GM12865 (cell line): ENCODE data around the gene GGA2.
"Not testable (repeated sequence)": the region's sequence is repeated elsewhere in the genome, so short reads cannot be mapped to it uniquely, and the experiment has no call there.

Source experiments
- DNase-seq: peaks from one replicate; pipeline ENCODE4 v3.0.0; 2010; ENCODE audit warnings: low read depth
- H3K4me3 ChIP-seq: 2 replicates; pipeline ENCODE4 v1.5.1; 2011; ENCODE audit warnings: mild to moderate bottlenecking, low read depth, low read length, control low read depth
- TF ChIP-seq, protein P1 (sequence below): IDR thresholded peaks from 2 replicates; pipeline ENCODE4 v1.5.1; 2011; ENCODE audit warnings: low read length, control low read depth, low read depth, inconsistent platforms; ENCODE audit not compliant: insufficient read depth; ENCODE audit errors: missing control alignments

The GGA2 gene

DNA sequence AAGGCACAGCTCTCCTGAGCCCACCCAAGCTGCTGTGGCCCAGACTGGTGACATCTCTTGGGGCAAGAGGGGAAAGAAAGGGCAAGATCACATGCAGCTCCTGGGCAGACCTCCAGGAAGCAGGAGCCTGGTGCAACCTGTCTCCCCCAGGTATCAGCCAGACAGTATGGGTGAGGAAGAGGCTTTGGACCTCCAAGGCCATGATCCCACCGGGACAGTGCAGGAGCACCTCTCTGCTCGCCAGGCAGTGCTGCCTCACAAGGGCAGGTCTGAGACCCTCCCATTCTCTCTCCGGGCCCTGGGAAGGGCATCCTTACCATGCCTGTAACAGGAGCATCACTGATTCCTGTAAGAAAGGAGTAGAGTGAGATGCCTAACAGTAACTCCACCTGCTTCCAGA lies 31.7 kb downstream of the GGA2 start:
- TF ChIP-seq, protein P1, sequence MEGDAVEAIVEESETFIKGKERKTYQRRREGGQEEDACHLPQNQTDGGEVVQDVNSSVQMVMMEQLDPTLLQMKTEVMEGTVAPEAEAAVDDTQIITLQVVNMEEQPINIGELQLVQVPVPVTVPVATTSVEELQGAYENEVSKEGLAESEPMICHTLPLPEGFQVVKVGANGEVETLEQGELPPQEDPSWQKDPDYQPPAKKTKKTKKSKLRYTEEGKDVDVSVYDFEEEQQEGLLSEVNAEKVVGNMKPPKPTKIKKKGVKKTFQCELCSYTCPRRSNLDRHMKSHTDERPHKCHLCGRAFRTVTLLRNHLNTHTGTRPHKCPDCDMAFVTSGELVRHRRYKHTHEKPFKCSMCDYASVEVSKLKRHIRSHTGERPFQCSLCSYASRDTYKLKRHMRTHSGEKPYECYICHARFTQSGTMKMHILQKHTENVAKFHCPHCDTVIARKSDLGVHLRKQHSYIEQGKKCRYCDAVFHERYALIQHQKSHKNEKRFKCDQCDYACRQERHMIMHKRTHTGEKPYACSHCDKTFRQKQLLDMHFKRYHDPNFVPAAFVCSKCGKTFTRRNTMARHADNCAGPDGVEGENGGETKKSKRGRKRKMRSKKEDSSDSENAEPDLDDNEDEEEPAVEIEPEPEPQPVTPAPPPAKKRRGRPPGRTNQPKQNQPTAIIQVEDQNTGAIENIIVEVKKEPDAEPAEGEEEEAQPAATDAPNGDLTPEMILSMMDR: no peak
- DNase-seq: no peak
- H3K4me3 ChIP-seq: no peak overlapping the region

DNA sequence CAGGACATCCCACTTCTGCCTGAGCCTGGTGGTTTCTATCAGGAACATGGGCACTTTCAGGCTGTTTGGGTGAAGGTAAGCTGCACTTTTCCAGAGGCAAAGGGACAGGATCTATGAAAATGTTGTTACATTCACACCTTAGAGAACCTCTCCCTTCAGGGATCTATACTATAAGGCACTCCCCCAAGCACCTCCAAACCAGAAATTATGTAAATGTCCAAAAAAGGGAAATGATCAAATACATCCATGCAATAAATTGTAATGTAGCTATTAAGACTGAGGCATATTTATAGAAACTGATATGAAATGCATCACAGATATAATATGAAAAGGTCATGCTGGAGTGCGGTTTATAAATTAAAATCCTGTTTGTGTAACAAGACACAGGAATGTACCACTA lies 34.0 kb downstream of the GGA2 start:
- TF ChIP-seq, protein P1: no peak
- H3K4me3 ChIP-seq: no peak overlapping the region
- no peak for DNase-seq

DNA sequence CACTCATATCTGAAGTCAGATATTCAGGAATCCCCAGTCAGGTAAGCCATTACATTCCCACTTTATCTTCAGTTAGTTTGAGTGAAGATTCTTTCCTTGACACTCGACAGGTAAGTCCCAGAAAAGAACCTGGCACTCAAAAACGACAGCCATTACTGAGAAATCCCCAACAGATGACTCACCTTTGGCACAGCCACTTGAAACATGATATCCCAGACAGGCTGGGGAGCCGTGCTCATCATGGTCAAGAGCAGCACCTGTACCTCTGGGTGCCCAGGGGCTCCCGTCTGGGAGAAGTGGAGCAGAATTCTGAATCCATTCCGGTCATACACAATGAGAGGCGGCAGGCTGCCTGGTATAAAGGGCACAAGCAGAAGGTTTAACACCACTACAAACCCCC lies 40.5 kb downstream of the GGA2 start:
- DNase-seq: no peak
- TF ChIP-seq, protein P1: no peak
- H3K4me3 ChIP-seq: no peak overlapping the region

DNA sequence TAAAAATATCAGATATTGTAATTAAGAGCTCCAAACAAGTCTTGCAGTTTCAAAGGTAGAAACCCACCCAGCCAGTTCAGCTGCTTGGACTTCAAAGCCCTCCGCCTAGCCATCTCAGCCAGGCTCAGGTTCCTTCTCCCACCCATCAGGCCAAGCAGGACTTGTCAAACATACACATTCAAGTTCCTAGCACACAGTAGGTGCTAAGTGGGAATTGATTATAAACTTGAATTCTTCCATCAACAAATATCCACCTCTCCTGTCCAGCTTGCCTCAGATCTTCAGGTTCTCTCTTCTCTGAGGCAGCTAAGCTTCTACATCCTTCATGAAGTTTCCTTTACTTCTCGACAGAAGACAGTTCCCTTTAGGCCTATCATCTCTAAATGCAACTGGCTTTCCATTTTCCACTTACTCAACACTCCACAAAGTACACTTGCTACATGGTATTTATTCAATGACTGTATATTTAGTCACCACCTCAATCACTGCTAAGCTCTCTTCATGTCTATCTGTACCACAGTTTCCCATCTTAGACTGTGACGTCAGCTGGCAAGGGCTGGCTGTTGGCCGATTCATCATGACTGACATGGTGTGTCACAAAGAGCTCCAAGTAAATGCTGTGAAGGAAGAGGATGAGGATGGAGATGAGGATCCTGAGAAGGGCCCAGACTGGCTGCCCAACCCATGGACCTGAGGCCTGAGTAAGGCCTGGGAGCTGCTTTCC lies 44.0 kb downstream of the GGA2 start:
- H3K4me3 ChIP-seq: no peak overlapping the region
- TF ChIP-seq, protein P1: no peak
- no peak for DNase-seq

DNA sequence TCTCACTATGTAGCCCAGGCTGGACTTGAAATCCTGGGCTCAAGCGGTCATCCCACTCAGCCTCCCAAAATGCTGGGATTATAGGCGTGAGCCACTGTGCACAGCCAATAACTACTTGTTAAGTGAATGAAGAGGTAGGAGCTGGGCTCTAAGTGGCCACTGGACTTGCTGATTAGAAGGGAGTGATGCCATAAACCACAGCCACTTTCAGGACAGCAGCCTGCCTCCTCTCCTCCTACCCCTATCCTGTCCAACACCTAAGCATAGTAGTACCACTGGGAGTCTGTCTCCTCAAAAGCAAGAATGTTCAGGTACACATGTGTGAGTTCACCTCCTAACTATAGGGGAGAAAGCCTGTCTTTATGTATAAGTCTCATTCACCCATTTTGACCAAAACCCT lies 45.1 kb downstream of the GGA2 start:
- H3K4me3 ChIP-seq: no peak overlapping the region
- TF ChIP-seq, protein P1: no peak
- no peak for DNase-seq

DNA sequence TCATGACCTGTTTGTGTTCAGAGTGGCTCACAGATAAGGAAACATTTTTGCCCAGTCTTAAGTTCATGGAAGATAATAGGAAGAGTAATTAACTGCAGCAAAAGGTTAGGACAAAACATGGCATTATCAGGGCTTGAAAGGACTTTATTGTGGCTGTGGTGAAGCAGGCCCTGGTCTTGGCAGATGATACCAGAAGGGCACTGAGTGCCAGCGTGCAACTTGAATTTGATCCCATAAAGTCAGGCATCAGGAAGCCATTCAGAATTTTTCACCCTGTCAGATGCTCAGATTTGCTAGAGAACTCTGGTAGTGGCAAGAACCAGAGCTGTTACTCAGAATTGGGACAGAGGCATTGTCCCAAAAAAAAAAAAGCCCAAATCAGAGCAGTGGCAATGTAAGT lies 46.1 kb downstream of the GGA2 start:
- TF ChIP-seq, protein P1: no peak
- no peak overlapping the region for H3K4me3 ChIP-seq
- DNase-seq: no peak

DNA sequence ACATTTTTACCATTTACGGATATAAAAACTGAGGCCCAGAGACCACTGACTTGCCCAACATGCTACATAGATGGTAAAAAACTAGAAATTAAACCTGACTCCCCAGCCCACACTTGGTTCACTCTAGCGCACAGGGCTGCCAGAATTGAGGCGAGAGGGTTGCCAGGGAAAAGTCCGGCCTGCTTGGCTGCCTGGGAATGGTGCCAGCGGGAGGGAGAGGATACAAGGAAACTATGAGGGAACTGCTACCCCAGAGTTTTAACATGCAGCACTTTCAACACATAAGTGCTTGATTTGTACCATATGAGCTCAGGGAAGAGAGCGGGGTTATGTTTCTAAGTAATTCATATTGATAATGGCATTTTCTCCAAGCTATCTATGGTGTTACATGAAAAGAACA lies 47.3 kb downstream of the GGA2 start:
- not testable (repeated sequence) for DNase-seq, H3K4me3 ChIP-seq
